RPMI8226 (cell line): ENCODE data around the gene TMEM50B.
"Not testable (repeated sequence)": the region's sequence is repeated elsewhere in the genome, so short reads cannot be mapped to it uniquely, and the experiment has no call there.

Experiments
- DNase-seq: peaks from one replicate; pipeline ENCODE4 v3.0.0-alpha.2; 2015

The TMEM50B gene

DNA sequence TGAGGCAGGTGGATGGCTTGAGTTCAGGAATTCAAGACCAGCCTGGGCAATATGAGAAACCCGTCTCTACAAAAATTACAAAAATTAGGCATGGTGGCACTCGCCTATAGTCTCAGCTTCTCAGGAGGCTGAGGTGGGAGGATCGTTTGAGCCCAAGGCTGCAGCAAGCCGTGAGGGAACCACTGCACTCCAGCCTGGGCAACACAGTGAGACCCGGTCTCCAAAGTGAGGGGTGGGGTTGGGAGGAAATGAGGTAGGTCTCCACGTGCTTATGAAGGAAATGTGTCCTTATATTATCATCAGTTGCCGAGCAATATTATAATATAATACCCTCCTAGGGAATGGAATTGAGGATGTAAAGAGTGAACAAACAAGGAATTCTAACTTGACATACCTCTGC is 2.7 kb downstream of the TMEM50B start:
- DNase-seq = no peak

DNA sequence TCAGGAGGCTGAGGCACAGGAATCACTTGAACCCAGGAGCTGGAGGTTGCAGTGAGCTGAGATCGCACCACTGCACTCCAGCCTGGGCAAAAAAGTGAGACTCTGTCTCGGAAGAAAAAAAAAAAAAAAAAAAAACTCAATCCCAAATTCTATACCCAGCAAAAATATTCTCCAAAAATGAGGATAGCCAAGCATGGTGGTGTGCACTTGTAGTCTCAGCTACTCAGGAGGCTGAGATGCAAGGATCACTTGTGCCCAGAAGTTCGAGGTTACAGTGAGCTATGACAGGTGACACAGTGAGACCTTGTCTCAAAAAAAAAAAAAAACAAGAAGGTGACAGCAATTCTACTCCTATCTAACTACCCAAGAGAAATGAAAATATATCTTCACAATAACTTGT is 6.4 kb downstream of the TMEM50B start:
- DNase-seq = no peak

DNA sequence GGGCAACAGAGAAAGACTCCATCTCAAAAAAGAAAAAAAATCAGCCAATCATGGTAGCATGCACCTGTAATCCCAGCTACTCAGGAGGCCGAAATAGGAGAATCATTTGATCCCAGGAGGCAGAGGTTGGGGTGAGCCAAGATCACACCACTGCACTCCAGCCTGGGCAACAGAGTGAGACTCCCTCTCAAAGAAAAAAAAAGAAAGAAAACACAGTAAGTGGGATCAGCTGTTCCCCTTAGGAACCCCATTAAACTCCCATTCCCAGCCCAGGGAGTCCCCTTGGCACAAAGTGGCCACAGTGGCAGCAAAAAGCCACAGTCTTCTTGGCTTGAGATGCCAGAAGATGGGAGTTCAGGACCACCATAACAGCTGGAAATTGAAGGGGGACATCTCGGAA is 9.1 kb downstream of the TMEM50B start:
- no peak for DNase-seq

DNA sequence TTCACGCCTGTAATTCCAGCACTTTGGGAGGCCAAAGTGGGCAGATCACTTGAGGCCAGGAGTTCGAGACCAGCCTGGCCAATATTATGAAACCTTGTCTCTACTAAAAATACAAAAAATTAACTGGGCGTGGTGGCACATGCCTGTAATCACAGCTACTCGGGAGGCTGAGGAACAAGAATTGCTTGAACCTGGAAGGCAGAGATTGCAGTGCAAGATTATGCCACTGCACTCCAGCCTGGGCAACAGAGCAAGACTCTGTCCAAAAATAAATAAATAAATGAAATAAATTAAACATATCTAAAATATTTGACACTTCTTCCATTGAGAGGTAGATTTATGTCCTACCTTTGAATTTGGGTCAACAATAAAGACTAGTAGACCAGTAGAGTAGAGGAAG is 10.6 kb downstream of the TMEM50B start:
- DNase-seq = not testable (repeated sequence)

DNA sequence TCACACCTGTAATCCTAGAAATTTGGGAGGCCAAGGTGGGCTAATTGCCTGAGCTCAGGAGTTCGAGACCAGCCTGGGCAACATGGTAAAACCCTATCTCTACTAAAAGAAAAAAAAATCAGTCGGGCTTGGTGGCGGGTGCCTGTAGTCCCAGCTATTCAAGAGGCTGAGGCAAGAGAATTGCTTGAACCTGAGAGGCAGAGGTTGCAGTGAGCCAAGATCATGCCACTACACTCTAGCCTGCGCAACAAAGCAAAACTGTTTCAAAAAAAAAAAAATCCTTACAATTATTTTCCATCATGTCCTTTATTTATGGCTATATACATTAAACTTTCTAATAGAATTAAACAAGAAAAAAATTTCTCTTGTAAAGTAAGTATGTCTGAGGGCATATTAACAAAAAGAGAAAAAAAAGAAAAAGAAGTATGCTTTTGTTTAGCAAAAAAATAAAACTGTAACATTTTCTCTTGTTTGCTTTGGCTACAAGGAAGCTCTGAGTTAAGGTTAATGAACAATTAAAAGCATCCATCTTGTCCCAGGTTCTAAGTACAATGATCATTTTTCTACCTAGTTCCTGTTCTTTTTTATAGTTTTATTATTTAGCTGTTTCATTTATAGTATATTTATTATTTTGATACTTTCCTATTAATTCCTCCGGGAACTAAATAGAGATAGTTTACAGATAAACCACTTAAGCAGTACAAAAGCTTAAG is 18.1 kb downstream of the TMEM50B start:
- DNase-seq = no peak

DNA sequence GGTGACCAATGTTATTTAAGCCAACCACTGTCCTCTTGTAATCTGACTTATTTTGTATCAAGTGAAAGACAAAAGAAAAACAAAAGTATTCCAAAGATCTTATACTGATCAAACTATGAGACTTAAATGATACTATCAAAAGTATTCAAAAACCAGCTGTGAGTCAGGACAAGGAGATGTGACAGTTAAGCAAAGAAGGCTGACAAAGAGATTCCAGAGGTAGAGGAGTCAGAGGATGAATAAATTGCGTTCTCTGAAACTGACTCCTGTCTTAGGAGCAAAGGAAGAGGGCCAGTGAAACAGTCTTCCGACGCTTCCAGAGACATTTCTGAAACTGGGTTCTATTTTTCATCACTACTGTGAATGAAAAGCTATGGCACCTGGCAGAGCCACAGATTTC is 20.9 kb downstream of the TMEM50B start:
- no peak for DNase-seq

DNA sequence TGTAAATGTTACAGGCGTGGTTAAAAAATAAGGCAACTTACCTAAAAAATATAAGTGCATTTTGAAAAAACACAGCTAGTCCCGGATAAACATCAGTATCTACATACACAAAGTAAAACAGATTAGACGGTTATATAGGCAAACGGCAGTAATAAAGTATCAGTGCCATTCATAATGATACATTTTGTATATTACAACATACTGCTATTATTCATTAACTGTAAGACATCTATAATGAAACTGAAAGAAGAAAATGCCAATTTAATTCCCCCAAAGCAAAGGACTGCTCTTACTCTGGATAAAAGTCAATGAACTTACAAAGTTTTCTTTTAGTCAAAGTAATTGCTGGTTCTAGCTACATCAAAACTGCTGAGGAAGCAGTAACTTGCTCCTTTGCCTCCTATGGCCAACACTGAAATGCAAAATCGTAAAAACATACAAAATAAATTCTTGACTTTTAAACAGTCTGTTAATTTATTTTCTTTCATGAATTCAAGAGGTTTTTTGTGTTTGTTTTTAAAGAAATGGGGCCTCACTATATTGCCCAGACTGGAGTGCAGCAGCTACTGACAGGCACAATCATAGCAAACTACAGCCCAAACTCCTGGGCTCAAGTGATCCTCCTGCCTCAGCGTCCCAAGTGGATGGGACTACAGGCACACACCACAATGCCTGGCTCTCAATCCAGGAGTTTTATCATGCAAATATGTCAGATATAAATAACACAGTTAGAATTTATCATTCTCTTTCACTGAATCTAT is 23.9 kb downstream of the TMEM50B start:
- no peak for DNase-seq

DNA sequence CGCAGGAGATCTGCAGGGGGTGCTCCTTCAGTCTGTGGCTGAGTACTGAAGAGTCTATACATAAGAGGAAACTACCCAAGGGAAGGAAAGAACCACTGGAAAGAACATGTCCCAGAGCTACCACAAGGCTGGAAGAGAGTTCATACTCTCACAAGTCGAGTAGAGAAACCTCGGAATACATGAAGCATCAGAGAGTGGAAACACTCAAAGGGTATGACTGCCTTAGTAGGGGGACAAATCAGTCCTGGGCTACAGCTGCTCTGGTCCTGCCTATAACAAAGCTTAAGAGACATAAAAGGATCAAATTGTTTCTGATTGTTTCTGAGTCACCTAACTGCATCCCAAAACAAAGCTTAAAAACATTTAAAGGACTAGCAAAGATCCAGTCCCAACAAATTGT is 27.4 kb downstream of the TMEM50B start:
- DNase-seq = no peak

DNA sequence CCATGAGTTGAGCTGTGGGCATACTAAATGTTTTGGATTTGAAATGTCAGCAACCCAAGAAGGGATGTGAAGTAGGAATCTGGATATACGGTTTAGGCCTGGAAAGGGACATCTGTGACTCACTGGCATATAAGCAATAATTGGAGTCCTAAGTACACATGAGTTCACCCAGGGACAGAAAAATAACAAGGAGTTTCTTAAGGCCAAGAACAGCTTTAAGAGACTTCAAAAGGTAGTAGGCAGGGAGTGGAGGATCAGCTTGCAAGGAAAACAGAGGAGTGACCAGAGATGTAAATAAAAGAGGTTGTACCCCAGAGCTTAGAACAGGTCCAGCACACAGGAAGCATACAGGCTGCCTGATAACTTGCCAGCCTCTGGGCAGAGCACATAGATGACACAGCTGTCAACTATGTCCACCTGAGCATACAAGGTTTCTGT is 28.1 kb downstream of the TMEM50B start:
- DNase-seq = no peak

DNA sequence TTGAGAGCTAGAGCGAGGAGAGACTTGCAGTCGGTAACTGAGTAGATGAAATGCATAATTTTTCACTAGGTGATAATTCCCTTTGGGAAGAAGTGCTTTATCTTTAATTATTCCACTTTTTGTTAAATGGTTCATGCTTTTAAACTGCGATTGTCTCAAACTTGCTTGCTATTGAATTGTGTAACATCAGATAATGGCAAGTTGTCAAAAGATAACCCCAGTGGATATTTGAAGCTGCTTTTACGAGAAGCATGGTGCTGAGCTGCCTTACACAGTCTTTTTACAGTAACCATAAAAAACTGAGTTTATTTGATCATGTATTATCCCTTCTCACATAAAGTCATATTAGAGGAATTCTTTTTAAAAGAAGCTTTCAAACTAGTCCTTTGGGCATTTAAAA is 30.2 kb downstream of the TMEM50B start:
- DNase-seq = no peak

DNA sequence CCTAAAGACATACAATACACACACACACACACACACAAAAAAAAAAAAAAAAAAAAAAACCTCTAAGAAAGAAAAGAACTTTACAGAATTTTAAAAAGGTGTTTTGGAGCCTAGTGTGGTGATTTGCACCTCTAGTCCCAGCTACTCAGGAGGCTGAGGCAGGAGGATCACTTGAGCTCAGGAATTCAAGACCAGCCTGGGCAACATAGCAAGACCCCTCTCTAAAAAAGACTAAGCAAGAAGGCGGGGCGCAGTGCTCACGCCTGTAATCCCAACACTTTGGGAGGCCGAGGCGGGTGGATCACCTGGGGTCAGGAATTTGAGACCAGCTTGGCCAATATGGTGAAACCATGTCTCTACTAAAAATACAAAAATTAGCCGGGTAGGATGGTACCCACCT is 33.2 kb downstream of the TMEM50B start:
- not testable (repeated sequence) for DNase-seq

DNA sequence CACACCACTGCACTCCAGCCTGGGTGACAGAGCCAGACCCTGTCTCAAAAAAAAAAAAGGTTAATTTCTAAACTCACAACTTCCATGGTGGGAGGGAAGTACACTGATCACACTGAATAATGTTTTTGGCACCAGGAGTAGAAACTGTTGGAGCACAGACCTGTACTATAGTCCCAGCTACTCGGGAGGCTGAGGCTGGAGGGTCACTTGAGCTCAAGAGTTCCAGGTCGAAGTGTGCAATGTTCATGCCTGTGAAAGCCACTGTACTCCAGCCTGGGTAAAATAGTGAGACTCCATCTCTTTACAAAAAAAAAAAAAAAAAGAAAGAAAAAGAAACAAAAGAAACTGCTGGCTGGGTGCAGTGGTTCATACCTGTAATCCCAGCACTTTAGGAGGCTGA is 35.3 kb downstream of the TMEM50B start:
- no peak for DNase-seq

DNA sequence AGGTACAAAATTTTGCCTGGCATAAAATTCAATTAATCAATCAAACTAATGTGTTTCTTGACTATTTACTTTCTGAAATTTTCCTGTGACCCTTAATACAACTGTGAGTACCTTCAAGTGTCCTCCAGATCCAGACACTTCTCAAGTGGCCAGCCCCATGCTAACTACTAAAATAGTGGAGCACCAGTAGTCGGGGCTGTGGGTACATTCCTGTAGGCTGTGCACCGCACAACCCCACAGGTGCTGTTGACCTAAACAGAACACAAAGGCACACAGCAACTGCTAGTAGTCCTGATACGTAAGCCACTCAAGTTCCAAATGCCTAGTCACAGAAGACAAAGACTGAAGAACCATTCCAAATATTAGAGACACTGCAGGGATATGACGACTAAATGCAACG is 36.6 kb downstream of the TMEM50B start:
- DNase-seq = no peak

DNA sequence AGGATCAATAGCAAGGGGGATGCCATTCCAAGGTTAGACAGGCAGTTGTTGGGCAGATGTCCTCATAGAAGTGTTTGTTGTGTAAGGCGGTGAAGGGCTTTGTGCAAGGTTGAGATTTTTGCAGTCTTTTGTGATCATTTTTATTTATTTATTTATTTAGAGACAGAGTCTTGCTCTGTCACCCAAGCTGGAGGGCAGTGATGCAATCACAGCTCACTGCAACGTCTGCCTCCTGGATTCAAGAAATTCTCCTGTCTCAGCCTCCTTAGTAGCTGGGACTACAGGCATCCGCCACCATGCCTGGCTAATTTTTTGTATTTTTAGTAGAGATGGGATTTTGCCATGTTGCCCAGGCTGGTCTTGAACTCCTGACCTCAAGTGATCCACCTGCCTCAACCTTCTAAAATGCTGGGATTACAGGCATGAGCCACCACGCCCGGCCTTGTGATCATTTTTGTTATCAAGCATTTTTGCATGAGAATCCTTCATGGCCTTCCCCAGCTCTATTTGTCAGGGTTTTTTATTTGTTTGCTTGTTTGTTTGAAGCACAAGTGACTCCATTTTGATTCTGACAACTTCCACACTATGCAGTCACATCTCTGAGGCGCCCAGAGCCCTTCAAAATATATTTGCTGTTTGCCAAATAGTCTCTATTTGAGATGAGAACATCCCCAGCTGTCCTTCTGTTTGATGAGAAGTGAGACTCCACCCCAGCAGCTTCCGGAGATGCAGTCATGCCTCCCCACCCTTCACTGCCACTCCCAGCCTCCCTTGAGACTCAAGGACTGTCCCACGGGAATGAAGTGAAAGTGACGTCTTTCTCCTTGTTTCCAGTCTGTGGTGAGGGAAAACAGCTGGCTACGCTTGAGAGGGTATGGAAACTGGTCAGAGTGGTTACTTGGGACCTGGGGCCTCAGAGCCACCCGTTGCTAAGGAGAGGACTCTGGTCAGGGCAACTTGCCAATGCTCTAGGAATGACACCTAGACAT is 38.0 kb downstream of the TMEM50B start:
- no peak for DNase-seq

DNA sequence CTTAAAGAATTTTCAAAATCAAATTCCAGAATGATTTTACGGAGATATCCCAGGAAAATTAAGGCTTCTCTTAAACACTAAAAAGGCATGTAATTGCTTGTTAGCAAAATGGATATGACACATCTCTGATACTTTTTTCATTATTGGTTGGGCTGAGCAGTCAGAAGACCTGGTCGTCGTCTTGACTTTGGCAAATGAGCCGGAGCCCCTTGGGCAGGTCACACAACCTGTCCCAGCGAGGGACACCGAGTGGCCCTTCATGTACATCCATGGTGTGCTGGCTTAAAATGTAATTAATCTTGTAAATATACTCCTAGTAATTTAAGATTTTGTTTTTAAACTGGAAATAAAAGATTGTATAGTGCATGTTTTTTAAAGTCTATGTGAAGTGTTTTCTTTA is 42.6 kb downstream of the TMEM50B start:
- no peak for DNase-seq

DNA sequence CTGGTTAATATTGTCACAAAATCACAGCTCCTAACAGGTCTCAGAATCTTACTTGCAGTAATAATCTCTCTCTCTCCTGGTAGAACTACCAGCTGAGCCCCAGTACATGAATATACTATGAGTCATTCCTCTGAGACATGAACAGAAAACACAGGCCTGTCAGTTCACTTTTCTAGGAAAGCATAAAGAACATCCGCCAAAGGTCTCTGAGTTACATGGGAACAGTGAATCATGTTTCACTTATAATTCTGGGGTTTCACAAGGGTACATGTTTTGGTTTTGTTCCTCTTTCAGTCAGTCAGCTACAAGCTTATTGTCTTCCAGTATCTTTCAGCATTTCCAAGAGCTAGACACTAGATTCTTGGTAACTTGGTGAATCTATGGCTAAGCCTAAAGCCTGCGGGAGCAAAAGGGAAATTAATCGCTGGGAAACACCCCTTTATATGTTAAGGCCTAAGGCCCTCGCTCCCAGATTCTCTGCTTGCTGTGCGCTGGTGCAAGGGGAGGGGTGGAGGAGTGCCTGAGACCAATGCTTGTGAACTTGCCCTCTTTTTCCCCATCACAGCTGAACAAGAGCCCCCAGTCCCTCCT is 44.9 kb downstream of the TMEM50B start:
- DNase-seq = peak; percentile 30

DNA sequence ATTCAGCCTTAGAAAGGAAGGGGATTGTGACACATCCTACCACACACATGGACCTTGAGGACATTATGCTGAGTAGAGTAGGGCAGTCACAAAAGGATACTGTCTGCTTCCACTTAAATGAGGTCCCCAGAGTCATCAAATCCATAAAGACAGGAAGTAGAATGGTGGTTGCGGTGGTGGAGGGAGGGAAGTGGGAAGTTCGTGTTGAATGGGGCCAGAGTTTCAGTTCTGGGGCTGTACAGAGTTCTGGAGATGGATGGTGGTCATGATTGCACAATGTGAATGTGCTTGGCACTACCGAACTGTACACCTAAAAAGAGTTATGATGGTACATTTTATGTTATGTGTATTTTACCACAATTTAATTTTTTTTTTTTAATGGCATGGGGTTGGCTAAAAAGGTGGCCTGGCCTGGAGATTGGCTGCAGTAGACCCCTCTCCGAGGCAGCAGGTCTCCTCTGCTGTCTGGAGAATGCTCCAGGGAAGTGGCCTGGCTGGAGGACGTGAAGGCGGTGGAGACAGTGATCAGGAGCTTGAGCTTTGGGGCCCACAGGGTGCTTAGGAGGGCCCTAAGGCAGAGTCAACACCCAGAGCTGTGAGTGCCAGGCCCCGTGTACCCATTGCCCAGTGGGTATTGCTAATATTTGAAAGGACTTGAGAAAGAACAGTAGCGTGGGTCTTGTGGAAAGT is 46.2 kb downstream of the TMEM50B start:
- no peak for DNase-seq

DNA sequence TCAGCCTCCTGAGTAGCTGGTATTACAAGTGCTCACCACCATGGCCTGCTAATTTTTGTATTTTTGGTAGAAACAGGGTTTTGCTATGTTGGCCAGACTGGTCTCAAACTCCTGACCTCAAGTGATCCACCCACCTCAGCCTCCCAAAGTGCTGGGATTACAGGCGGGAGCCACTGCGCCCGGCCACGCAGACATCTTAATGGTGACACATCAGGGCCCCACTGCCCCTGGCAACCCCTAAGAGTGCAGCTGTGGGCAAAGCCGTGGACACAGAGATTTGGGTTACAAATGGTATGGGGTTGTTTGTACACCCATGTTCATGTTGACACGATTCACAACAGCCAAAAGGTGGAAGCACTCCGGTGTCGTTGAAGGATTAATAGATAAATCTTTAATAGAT is 46.8 kb downstream of the TMEM50B start:
- no peak for DNase-seq

DNA sequence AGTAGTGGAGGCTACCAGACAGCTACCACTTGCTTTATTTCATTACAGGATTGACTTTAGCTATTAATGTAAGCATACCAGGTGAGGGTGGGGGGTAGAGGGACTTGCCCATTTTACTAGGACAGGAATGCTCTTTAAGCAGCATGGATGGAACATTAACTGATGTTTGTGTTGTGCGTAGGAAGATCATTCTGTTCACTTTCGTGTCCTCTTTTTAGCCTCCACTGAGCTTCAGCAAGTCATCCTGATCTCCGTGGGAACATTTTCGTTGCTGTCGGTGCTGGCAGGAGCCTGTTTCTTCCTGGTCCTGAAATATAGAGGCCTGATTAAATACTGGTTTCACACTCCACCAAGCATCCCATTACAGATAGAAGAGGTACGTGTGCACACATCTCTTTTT is 47.3 kb downstream of the TMEM50B start:
- no peak for DNase-seq

DNA sequence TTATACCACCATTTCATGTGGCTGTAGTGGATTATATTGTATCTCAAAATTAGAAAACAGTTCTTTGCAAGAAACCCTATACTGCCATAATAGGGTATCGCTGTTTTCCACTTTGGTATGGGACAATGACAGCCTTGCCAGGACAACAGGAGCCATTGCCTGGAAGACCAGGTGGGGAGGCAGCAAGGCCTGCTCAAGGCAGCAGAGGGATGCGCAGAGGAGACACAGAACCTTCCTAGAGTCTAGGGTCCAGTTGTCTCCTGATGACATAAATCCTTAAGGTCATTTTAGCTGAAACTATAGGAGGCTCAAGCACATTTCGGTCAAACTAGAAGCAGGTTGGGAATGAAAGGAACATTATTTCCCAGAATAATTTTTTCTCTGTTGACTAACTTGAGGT is 48.9 kb downstream of the TMEM50B start:
- no peak for DNase-seq

DNA sequence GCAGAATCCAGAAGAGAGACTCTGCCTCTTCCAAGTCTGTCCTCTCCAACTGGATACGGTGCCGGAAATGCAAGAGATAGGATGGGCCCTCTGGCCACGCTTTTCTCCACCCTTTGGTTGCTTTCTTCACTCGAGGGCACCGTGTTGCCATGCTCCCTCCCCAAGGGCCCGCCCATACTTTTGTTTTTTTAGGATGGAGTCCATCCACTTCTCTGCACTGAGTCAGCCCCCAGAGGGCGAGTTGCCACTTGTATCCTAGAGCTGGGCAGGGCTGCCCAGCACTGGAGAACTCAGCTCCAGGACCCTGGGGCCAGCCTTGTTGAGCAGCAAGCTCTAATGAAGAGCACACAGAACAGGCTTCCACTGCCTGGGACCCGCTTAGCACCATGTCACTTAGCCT is 51.1 kb downstream of the TMEM50B start:
- DNase-seq = no peak

DNA sequence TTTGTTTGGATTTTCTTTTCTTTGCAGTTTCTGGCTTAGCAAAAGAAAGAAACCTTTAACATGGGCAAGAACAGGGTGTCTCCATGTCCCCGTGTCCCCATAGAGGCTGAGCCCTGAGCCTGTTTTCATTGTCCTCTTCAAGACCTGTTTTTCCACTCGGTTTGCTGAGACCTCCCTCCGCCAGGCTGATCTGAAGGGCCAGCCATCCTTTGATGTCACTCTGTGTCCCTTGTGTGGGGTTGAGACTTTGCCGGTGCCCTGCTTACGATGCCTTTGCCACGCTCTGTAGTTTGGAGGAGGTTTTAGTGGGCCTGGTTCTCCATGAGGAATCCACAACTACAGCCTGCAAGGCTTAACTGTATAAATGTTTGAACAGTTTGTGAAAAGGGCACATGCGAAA is 52.7 kb downstream of the TMEM50B start:
- no peak for DNase-seq
